SK-N-SH (cell line): ENCODE data around the gene CPED1. TPM values are rescaled to one million over a fixed set of nuclear protein-coding genes. Genes with fewer than 3 reads are reported as not detected.
"Not testable (repeated sequence)": the region's sequence is repeated elsewhere in the genome, so short reads cannot be mapped to it uniquely, and the experiment has no call there.

Experiments
- CTCF ChIA-PET: fragments of 300-600, 350-600 bp; formaldehyde crosslinking; extraction: SDS; loops from one replicate; lab custom pipeline; 2021; lab: Yijun Ruan, JAX
- POLR2A ChIA-PET: fragments of 350-600 bp; sonication (Branson Sonifier 250); formaldehyde crosslinking; extraction: SDS; loops from one replicate; lab custom pipeline; 2020; ENCODE audit warnings: antibody characterized with exemption, inconsistent platforms; lab: Yijun Ruan, JAX
- DNase-seq: peaks from one replicate; pipeline ENCODE4 v3.0.0; 2012
- H2AFZ ChIP-seq: fragments of 200-600 bp; sonication (generic); 2 replicates; pipeline ENCODE4 v1.8.1; 2016; ENCODE audit warnings: antibody characterized with exemption, mild to moderate bottlenecking, low read depth
- H3F3A ChIP-seq: fragments of 200-600 bp; sonication (generic); replicated peaks from 2 replicates; pipeline ENCODE3; 2016; ENCODE audit warnings: antibody characterized with exemption, mild to moderate bottlenecking; ENCODE audit not compliant: insufficient read depth
- H3K27ac ChIP-seq, 2 experiments: fragments of 200-500 bp in 1 of 2; fragments of 200-600 bp in 1 of 2; sonication (Bioruptor generic) in 1 of 2; sonication (generic), shearing (Covaris generic) in 1 of 2; 2 replicates each; pipeline versions ENCODE4 v1.5.1 to v1.6.1; 2014 to 2016; ENCODE audit warnings: low read depth in 2 of 2, inconsistent platforms in 1 of 2, low read length in 1 of 2, mild to moderate bottlenecking in 1 of 2, mixed read lengths in 1 of 2
- H3K27me3 ChIP-seq: fragments of 200-600 bp; sonication (generic), shearing (Covaris generic); 2 replicates; pipeline ENCODE4 v1.6.1; 2016; ENCODE audit warnings: mixed run types; ENCODE audit not compliant: insufficient read depth
- H3K36me3 ChIP-seq, 2 experiments: fragments of 200-500 bp in 1 of 2; fragments of 200-600 bp in 1 of 2; sonication (Bioruptor generic) in 1 of 2; sonication (generic) in 1 of 2; replicated peaks in 1 of 2; 2 replicates each; pipeline versions ENCODE3 to v1.5.1; 2014 to 2016; ENCODE audit warnings: low read length in 1 of 2, mild to moderate bottlenecking in 1 of 2; ENCODE audit not compliant: insufficient read depth in 2 of 2, control insufficient read depth in 1 of 2
- H3K4me1 ChIP-seq, 2 experiments: fragments of 200-500 bp in 1 of 2; fragments of 200-600 bp in 1 of 2; sonication (Bioruptor generic) in 1 of 2; sonication (generic), shearing (Covaris generic) in 1 of 2; 2 replicates each; pipeline versions ENCODE4 v1.5.1 to v1.6.1; 2014 to 2016; ENCODE audit warnings: low read depth in 1 of 2, low read length in 1 of 2, mixed run types in 1 of 2; ENCODE audit not compliant: insufficient read depth in 2 of 2, control insufficient read depth in 1 of 2
- H3K4me2 ChIP-seq: fragments of 200-600 bp; sonication (generic), shearing (Covaris generic); 2 replicates; pipeline ENCODE4 v1.6.1; 2017; ENCODE audit warnings: mixed run types
- H3K4me3 ChIP-seq, 2 experiments: fragments of 200-500 bp in 1 of 2; fragments of 200-600 bp in 1 of 2; sonication (Bioruptor generic) in 1 of 2; sonication (generic), shearing (Covaris generic) in 1 of 2; 2 replicates each; pipeline versions ENCODE4 v1.5.1 to v1.8.1; 2014 to 2016; ENCODE audit warnings: low read depth in 2 of 2, inconsistent platforms in 1 of 2, low read length in 1 of 2, mild to moderate bottlenecking in 1 of 2, mixed read lengths in 1 of 2, moderate library complexity in 1 of 2
- H3K79me2 ChIP-seq: fragments of 200-600 bp; sonication (generic); 2 replicates; pipeline ENCODE4 v1.8.1; 2017; ENCODE audit warnings: mild to moderate bottlenecking; ENCODE audit not compliant: insufficient read depth
- H3K9ac ChIP-seq: fragments of 200-600 bp; sonication (generic); 2 replicates; pipeline ENCODE4 v1.6.1; 2017; ENCODE audit warnings: mixed run types
- H3K9me2 ChIP-seq: fragments of 200-600 bp; sonication (generic); 2 replicates; pipeline ENCODE4 v1.6.1; 2017; ENCODE audit warnings: mixed run types
- H3K9me3 ChIP-seq: fragments of 200-600 bp; sonication (generic); 2 replicates; pipeline ENCODE4 v1.6.1; 2017; ENCODE audit warnings: mixed run types, mild to moderate bottlenecking, moderate library complexity
- H4K20me1 ChIP-seq: fragments of 200-600 bp; sonication (generic); 2 replicates; pipeline ENCODE4 v1.6.1; 2017; ENCODE audit warnings: mild to moderate bottlenecking, mixed run types; ENCODE audit not compliant: insufficient read depth
- CTCF ChIP-seq: fragments of 200-600 bp; sonication (generic); IDR thresholded peaks from 2 replicates; pipeline ENCODE4 v1.6.1; 2017; ENCODE audit warnings: antibody characterized with exemption, mild to moderate bottlenecking, moderate library complexity
- ELF1 ChIP-seq: IDR thresholded peaks from 2 replicates; pipeline ENCODE4 v1.4.0; 2012
- JUND ChIP-seq: IDR thresholded peaks from 2 replicates; pipeline ENCODE4 v1.4.0; 2012
- MAX ChIP-seq: IDR thresholded peaks from 2 replicates; pipeline ENCODE4 v1.4.0; 2012; ENCODE audit warnings: low read depth
- MXI1 ChIP-seq: IDR thresholded peaks from 2 replicates; pipeline ENCODE4 v1.6.1; 2012; ENCODE audit warnings: mild to moderate bottlenecking, low read depth, low read length, improper control_type of control experiment
- POLR2AphosphoS5 ChIP-seq: IDR thresholded peaks from 2 replicates; pipeline ENCODE4 v1.6.1; 2012; ENCODE audit warnings: low read depth, low read length
- RAD21 ChIP-seq: IDR thresholded peaks from 2 replicates; pipeline ENCODE4 v1.6.1; 2012; ENCODE audit warnings: mild to moderate bottlenecking, low read length
- RFX5 ChIP-seq: IDR thresholded peaks from 2 replicates; pipeline ENCODE4 v1.6.1; 2012; ENCODE audit warnings: mild to moderate bottlenecking, improper control_type of control experiment, low read length
- SIN3A ChIP-seq: IDR thresholded peaks from 2 replicates; pipeline ENCODE4 v1.6.1; 2012; ENCODE audit warnings: low read depth, mild to moderate bottlenecking, low read length, moderate library complexity, borderline replicate concordance
- TCF12 ChIP-seq: IDR thresholded peaks from 2 replicates; pipeline ENCODE4 v1.4.0; 2012
- TEAD4 ChIP-seq: IDR thresholded peaks from 2 replicates; pipeline ENCODE4 v1.4.0; 2012; ENCODE audit warnings: mild to moderate bottlenecking, borderline replicate concordance; ENCODE audit not compliant: insufficient read depth
- WGBS: methylation state at CpG from one replicate; pipeline ENCODE4 v1.1.6; 2017; ENCODE audit warnings: low lambda C conversion rate; 5-methylcytosine and 5-hydroxymethylcytosine counted together
- polyA plus RNA-seq, 3 experiments: library from polyadenylated mRNA; depleted of rRNA; stranded (reverse); fragments of >200 nt; gene quantifications; 2 replicates each; pipeline ENCODE4 v1.2.3, GENCODE V29; 2012
- TF ChIP-seq, protein P1 (sequence below): IDR thresholded peaks from 2 replicates; pipeline ENCODE4; 2012

Gene CPED1
- polyA plus RNA-seq, 1 of the 3 experiments (the other 2 are of a cell fraction) = 4.4 TPM

DNA sequence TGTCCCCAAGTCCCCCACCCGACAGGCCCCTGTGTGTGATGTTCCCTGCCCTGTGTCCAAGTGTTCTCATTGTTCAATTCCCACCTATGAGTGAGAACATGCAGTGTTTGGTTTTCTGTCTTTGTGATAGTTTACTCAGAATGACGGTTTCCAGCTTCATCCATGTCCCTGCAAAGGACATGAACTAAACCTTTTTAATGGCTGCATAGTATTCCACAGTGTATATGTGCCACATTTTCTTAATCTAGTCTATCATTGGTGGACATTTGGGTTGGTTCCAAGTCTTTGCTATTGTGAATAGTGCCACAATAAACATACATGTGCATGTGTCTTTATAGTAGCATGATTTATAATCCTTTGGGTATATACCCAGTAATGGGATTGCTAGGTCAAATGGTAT lies 232.6 kb downstream of the CPED1 start:
- CTCF ChIA-PET = not testable (repeated sequence)
- WGBS = 32% methylated on average over 2 of the region's 2 CpGs

DNA sequence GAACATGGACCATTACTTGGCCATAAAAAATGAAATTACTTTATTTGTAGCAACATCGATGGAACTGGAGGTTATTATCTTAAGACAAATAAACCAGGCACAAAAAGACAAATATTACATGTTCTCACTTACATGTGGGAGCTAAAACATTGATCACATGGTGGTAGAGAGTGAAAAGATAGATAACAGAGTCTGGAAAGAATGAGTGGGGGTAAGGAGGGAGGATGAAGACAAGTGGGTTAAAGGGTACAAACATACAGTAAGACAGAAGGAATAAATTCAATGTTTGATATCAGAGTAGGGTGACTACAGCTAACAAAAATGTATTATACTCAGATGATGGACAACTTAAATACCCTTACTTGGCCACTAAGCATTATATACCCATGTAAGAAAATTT lies 240.3 kb downstream of the CPED1 start:
- POLR2A ChIA-PET = no interaction called here
- Histone ChIP-seq H3K36me3 (no peaks in the 10 kb centered on the region), H3K4me2 (no peak overlapping the region), H3K4me3 (no peak overlapping the region), H3K27me3 (no peaks in the 10 kb centered on the region), H3K9me2 (no peaks in the 10 kb centered on the region), H3K27ac (no peak overlapping the region), H3K4me1 (no peaks in the 10 kb centered on the region), H3K79me2 (no peaks in the 10 kb centered on the region), H4K20me1 (no peaks in the 10 kb centered on the region), H3K9me3 (no peaks in the 10 kb centered on the region), H3F3A (no peaks in the 10 kb centered on the region), H3K9ac (no peak overlapping the region), H2AFZ (no peak overlapping the region)
- TF ChIP-seq ELF1 = no peak
- no peak for TF ChIP-seq MXI1
- TF ChIP-seq TEAD4 = no peak
- TF ChIP-seq MAX = no peak
- no peak for TF ChIP-seq CTCF
- no peak for TF ChIP-seq SIN3A
- TF ChIP-seq, protein P1, sequence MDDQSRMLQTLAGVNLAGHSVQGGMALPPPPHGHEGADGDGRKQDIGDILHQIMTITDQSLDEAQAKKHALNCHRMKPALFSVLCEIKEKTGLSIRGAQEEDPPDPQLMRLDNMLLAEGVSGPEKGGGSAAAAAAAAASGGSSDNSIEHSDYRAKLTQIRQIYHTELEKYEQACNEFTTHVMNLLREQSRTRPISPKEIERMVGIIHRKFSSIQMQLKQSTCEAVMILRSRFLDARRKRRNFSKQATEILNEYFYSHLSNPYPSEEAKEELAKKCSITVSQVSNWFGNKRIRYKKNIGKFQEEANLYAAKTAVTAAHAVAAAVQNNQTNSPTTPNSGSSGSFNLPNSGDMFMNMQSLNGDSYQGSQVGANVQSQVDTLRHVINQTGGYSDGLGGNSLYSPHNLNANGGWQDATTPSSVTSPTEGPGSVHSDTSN = no peak
- no peak for TF ChIP-seq JUND
- no peak for TF ChIP-seq RAD21
- TF ChIP-seq RFX5 = no peak
- TF ChIP-seq POLR2AphosphoS5 = no peak
- TF ChIP-seq TCF12 = no peak
- CTCF ChIA-PET = no interaction called here
- 23% methylated on average over 1 of the region's 1 CpG for WGBS
- no peak for DNase-seq

More for the DNA sequence above, 232.6 kb downstream of the CPED1 start:
- H3K79me2 ChIP-seq, POLR2A ChIA-PET, H3K4me3 ChIP-seq, H3K27ac ChIP-seq, H3F3A ChIP-seq, DNase-seq, H4K20me1 ChIP-seq, H3K9me3 ChIP-seq, H3K9me2 ChIP-seq, H3K4me2 ChIP-seq, H3K27me3 ChIP-seq, H3K36me3 ChIP-seq, H2AFZ ChIP-seq, H3K4me1 ChIP-seq, H3K9ac ChIP-seq: not testable (repeated sequence)
